Caco-2 (cell line): ENCODE data around the gene KPNA4. TPM values are rescaled to one million over a fixed set of nuclear protein-coding genes. Genes with fewer than 3 reads are reported as not detected.

Experiments used
- BruUV-seq: library from RNA; stranded (reverse); fragments of 400-500 nt; replicated peaks from 2 replicates; lab custom pipeline; 2021; lab: Mats Ljungman, UMichigan
- CTCF ChIA-PET: fragments of 300-600 bp; sonication (Branson Sonifier 250); formaldehyde crosslinking; loops from one replicate; lab custom pipeline; 2022; ENCODE audit warnings: antibody characterized with exemption; lab: Charles Lee
- POLR2A ChIA-PET: fragments of 300-600 bp; sonication (Branson Sonifier 250); formaldehyde crosslinking; loops from one replicate; lab custom pipeline; 2022; ENCODE audit warnings: antibody characterized with exemption; lab: Charles Lee
- DNase-seq, 2 experiments: peaks; one replicate each; pipeline versions ENCODE4 v3.0.0 to v3.0.0-alpha.2; 2020 to 2022
- H3K27me3 ChIP-seq: replicated peaks from 2 replicates; pipeline ENCODE4 v1.6.0; 2011; ENCODE audit warnings: low read length; ENCODE audit not compliant: control insufficient read depth, insufficient read depth
- H3K36me3 ChIP-seq: 2 replicates; pipeline ENCODE4 v1.5.1; 2011; ENCODE audit warnings: low read length; ENCODE audit not compliant: control insufficient read depth, insufficient read depth
- H3K4me1 ChIP-seq: fragments of 250-450 bp; sonication (Bioruptor Pico); 2 replicates; pipeline ENCODE4 v1.5.1; 2020; ENCODE audit warnings: mild to moderate bottlenecking
- H3K4me3 ChIP-seq: 2 replicates; pipeline ENCODE4 v1.5.1; 2011; ENCODE audit warnings: low read depth, mild to moderate bottlenecking, control low read depth, low read length
- H3K9me3 ChIP-seq: fragments of 250-450 bp; sonication (Bioruptor Pico); 2 replicates; pipeline ENCODE4 v1.5.1; 2020; ENCODE audit warnings: mild to moderate bottlenecking, moderate library complexity
- H3K27ac Mint-ChIP-seq: one replicate; pipeline ENCODE4 v1.8.0; 2022; ENCODE audit warnings: mixed read lengths; ENCODE audit not compliant: unreplicated experiment
- H3K27me3 Mint-ChIP-seq: one replicate; pipeline ENCODE4 v1.8.0; 2022; ENCODE audit warnings: mixed read lengths; ENCODE audit not compliant: insufficient read depth, unreplicated experiment
- H3K36me3 Mint-ChIP-seq: one replicate; pipeline ENCODE4 v1.8.0; 2022; ENCODE audit warnings: mild to moderate bottlenecking, mixed read lengths; ENCODE audit not compliant: insufficient read depth, unreplicated experiment
- H3K4me1 Mint-ChIP-seq: one replicate; pipeline ENCODE4 v1.8.0; 2022; ENCODE audit warnings: low read depth, mixed read lengths; ENCODE audit not compliant: unreplicated experiment
- H3K4me3 Mint-ChIP-seq: one replicate; pipeline ENCODE4 v1.8.0; 2022; ENCODE audit warnings: mild to moderate bottlenecking, moderate library complexity, mixed read lengths; ENCODE audit not compliant: unreplicated experiment
- H3K9me3 Mint-ChIP-seq: one replicate; pipeline ENCODE4 v1.8.0; 2022; ENCODE audit warnings: mixed read lengths; ENCODE audit not compliant: unreplicated experiment
- CTCF ChIP-seq, 2 experiments: fragments of 200-600 bp in 1 of 2; IDR thresholded peaks; 1 replicate in 1 of 2; 2 replicates in 1 of 2; pipeline versions ENCODE4 v1.5.1 to v1.8.0; 2011 to 2022; ENCODE audit warnings: antibody characterized with exemption in 1 of 2, control low read depth in 1 of 2, inconsistent platforms in 1 of 2, low read depth in 1 of 2, low read length in 1 of 2, mild to moderate bottlenecking in 1 of 2, moderate library complexity in 1 of 2; ENCODE audit not compliant: insufficient read depth in 1 of 2, severe bottlenecking in 1 of 2, unreplicated experiment in 1 of 2
- intact Hi-C: fragments of 100-400 bp; cut with micrococcal nuclease; formaldehyde crosslinking; loops from one replicate; pipeline ENCODE4 v1.10.0; 2022; ENCODE audit not compliant: unreplicated experiment
- total RNA-seq: library from RNA; stranded (reverse); gene quantifications from 2 replicates; pipeline ENCODE4 v1.2.3, GENCODE V29; 2022

KPNA4 gene
- total RNA-seq, 1 experiment from 2014 or later: 60.5 TPM

GRCh38 chr3:160587105-160587504 lies 21.7 kb upstream of the KPNA4 start:
- no peaks in the 10 kb centered on the region for H3K4me1 ChIP-seq
- TF ChIP-seq CTCF (IDR thresholded peaks at IDR 0.05; ENCODE audit: insufficient read depth in 1 of 2, low read depth in 1 of 2, low read length in 1 of 2, severe bottlenecking in 1 of 2, unreplicated experiment in 1 of 2): no peak
- Mint-ChIP-seq H3K9me3 (peaks cover 14% of the 10 kb centered on the region), H3K4me3 (no peak overlapping the region), H3K27me3 (peaks cover 13% of the 10 kb centered on the region), H3K4me1 (no peaks in the 10 kb centered on the region), H3K27ac (no peak overlapping the region), H3K36me3 (no peaks in the 10 kb centered on the region)
- 0 out of 2 replicates have a peak, but pooled peaks cover 5% of the 10 kb centered on the region for H3K9me3 ChIP-seq
- ChIA-PET POLR2A (interaction anchor here (0.6 kb wide), 1 partner anchor 64 kb away, joined by 3 read pairs; no protein-coding TSS in a partner anchor), CTCF (no interaction called here)
- no peak for DNase-seq
- no peaks in the 10 kb centered on the region for H3K27me3 ChIP-seq
- no peaks in the 10 kb centered on the region for H3K36me3 ChIP-seq
- BruUV-seq: no TSS peak
- no peak overlapping the region for H3K4me3 ChIP-seq
- intact Hi-C loops: no loop called here

GRCh38 chr3:160586679-160587078 lies 21.3 kb upstream of the KPNA4 start:
- H3K27ac Mint-ChIP-seq: no peak overlapping the region
- H3K4me1 Mint-ChIP-seq: no peaks in the 10 kb centered on the region
- H3K36me3 ChIP-seq: no peaks in the 10 kb centered on the region
- POLR2A ChIA-PET: interaction anchor here (0.6 kb wide), 1 partner anchor 64 kb away, joined by 3 read pairs; no protein-coding TSS in a partner anchor
- H3K4me3 ChIP-seq: no peak overlapping the region
- no peak overlapping the region for H3K4me3 Mint-ChIP-seq
- peaks cover 19% of the 10 kb centered on the region for H3K9me3 Mint-ChIP-seq
- no peaks in the 10 kb centered on the region for H3K36me3 Mint-ChIP-seq
- 0 out of 2 replicates have a peak, but pooled peaks cover 5% of the 10 kb centered on the region for H3K9me3 ChIP-seq
- TF ChIP-seq CTCF (IDR thresholded peaks at IDR 0.05; ENCODE audit: insufficient read depth in 1 of 2, low read depth in 1 of 2, low read length in 1 of 2, severe bottlenecking in 1 of 2, unreplicated experiment in 1 of 2): no peak
- H3K4me1 ChIP-seq: no peaks in the 10 kb centered on the region
- BruUV-seq: no TSS peak
- intact Hi-C loops: no loop called here
- H3K27me3 Mint-ChIP-seq: peaks cover 16% of the 10 kb centered on the region
- DNase-seq: no peak
- CTCF ChIA-PET: no interaction called here
- no peaks in the 10 kb centered on the region for H3K27me3 ChIP-seq

- no peak for TF ChIP-seq CTCF (IDR thresholded peaks at IDR 0.05; ENCODE audit: insufficient read depth in 1 of 2, low read depth in 1 of 2, low read length in 1 of 2, severe bottlenecking in 1 of 2, unreplicated experiment in 1 of 2)
- no peaks in the 10 kb centered on the region for H3K4me1 Mint-ChIP-seq
- BruUV-seq: no TSS peak
- Histone ChIP-seq H3K9me3 (no peaks in the 10 kb centered on the region), H3K36me3 (no peaks in the 10 kb centered on the region), H3K4me3 (no peak overlapping the region), H3K4me1 (no peaks in the 10 kb centered on the region), H3K27me3 (no peaks in the 10 kb centered on the region)
- intact Hi-C loops: no loop called here
- no peak for DNase-seq
- H3K4me3 Mint-ChIP-seq: no peak overlapping the region
- no peaks in the 10 kb centered on the region for H3K36me3 Mint-ChIP-seq
- peaks cover 12% of the 10 kb centered on the region for H3K27me3 Mint-ChIP-seq
- POLR2A ChIA-PET: no interaction called here
- peaks cover 12% of the 10 kb centered on the region for H3K9me3 Mint-ChIP-seq
- CTCF ChIA-PET: no interaction called here
- H3K27ac Mint-ChIP-seq: no peak overlapping the region
Observed at GRCh38 chr3:160583451-160583850, 18.1 kb upstream of the KPNA4 start.
